HCT116 (cell line): ENCODE data around the gene ACACB. TPM values are rescaled to one million over a fixed set of nuclear protein-coding genes. Genes with fewer than 3 reads are reported as not detected.

Experiments used
- ATAC-seq: fragments of 200-7000 bp; cut with Tn5 transposase; 2 replicates; pipeline ENCODE4 v1.9.1; 2020; ENCODE audit warnings: mild to moderate bottlenecking, moderate library complexity
- BruUV-seq: library from RNA; stranded (reverse); fragments of 400-500 nt; replicated peaks from 2 replicates; lab custom pipeline; 2021; lab: Mats Ljungman, UMichigan
- CTCF ChIA-PET: fragments of 300-600 bp; sonication (Branson Sonifier 250); formaldehyde crosslinking; loops from one replicate; lab custom pipeline; 2021; ENCODE audit warnings: antibody characterized with exemption; lab: Charles Lee
- POLR2A ChIA-PET: fragments of 300-600, 350-600 bp; sonication (Branson Sonifier 250); formaldehyde crosslinking; loops from one replicate; lab custom pipeline; 2021; ENCODE audit warnings: antibody characterized with exemption; lab: Charles Lee
- RAD21 ChIA-PET, 2 experiments: fragments of 300-600 bp; sonication (Branson Sonifier 250); formaldehyde crosslinking; loops; one replicate each; lab custom pipeline; 2023; ENCODE audit warnings: low total read pairs in 2 of 2; ENCODE audit not compliant: uncharacterized antibody in 2 of 2, unreplicated experiment in 2 of 2, low non-redundant PET in 1 of 2; lab: Charles Lee
- DNase-seq: peaks from one replicate; pipeline ENCODE4 v3.0.0-alpha.2; 2010; ENCODE audit warnings: low read depth, low spot score
- H2AFZ ChIP-seq: fragments of 200-600 bp; shearing (Covaris generic), sonication (generic); 2 replicates; pipeline ENCODE4 v1.6.1; 2017; ENCODE audit warnings: low read depth, mixed run types, mixed read lengths, antibody characterized with exemption, low read length; ENCODE audit not compliant: poor library complexity, severe bottlenecking
- H3K27ac ChIP-seq: 2 replicates; pipeline ENCODE4 v1.5.1; 2012; ENCODE audit warnings: low read depth, low read length
- H3K27me3 ChIP-seq: fragments of 200-600 bp; sonication (generic); 2 replicates; pipeline ENCODE4 v1.6.1; 2016; ENCODE audit warnings: mixed run types, low read length, mixed read lengths; ENCODE audit not compliant: insufficient read depth
- H3K36me3 ChIP-seq, 2 experiments: fragments of 200-500 bp in 1 of 2; fragments of 200-600 bp in 1 of 2; sonication (Bioruptor generic) in 1 of 2; sonication (generic) in 1 of 2; 2 replicates each; pipeline versions ENCODE4 v1.5.1 to v1.6.1; 2014 to 2016; ENCODE audit warnings: low read length in 2 of 2, inconsistent platforms in 1 of 2, mixed read lengths in 1 of 2, mixed run types in 1 of 2; ENCODE audit not compliant: insufficient read depth in 2 of 2, control insufficient read depth in 1 of 2
- H3K4me1 ChIP-seq, 2 experiments: fragments of 200-600 bp in 1 of 2; sonication (generic) in 1 of 2; 2 replicates each; pipeline versions ENCODE4 v1.5.1 to v1.6.1; 2012 to 2017; ENCODE audit warnings: low read length in 2 of 2, inconsistent platforms in 1 of 2, mild to moderate bottlenecking in 1 of 2, mixed read lengths in 1 of 2, mixed run types in 1 of 2, moderate library complexity in 1 of 2; ENCODE audit not compliant: insufficient read depth in 2 of 2, control insufficient read depth in 1 of 2
- H3K4me2 ChIP-seq: fragments of 200-600 bp; sonication (generic); 2 replicates; pipeline ENCODE4 v1.6.1; 2017; ENCODE audit warnings: mixed run types, low read length, mixed read lengths
- H3K4me3 ChIP-seq, 2 experiments: fragments of 200-600 bp in 1 of 2; sonication (generic) in 1 of 2; replicated peaks in 1 of 2; 2 replicates each; pipeline ENCODE4 v1.5.1; 2011 to 2016; ENCODE audit warnings: low read length in 2 of 2, control low read depth in 1 of 2, low read depth in 1 of 2, mild to moderate bottlenecking in 1 of 2, mixed read lengths in 1 of 2, mixed run types in 1 of 2
- H3K79me2 ChIP-seq: fragments of 200-600 bp; sonication (generic); 2 replicates; pipeline ENCODE4 v1.6.1; 2017; ENCODE audit warnings: mild to moderate bottlenecking, mixed run types, low read length, moderate library complexity, mixed read lengths; ENCODE audit not compliant: insufficient read depth
- H3K9ac ChIP-seq: fragments of 200-600 bp; sonication (generic); 2 replicates; pipeline ENCODE4 v1.6.1; 2016; ENCODE audit warnings: low read length, mixed read lengths
- H3K9me2 ChIP-seq: fragments of 200-600 bp; sonication (generic), shearing (Covaris generic); 2 replicates; pipeline ENCODE4 v1.6.1; 2017; ENCODE audit warnings: mixed run types, mild to moderate bottlenecking, moderate library complexity; ENCODE audit not compliant: insufficient read depth
- H3K9me3 ChIP-seq, 2 experiments: fragments of 200-500 bp in 1 of 2; fragments of 200-600 bp in 1 of 2; sonication (Bioruptor generic) in 1 of 2; sonication (generic) in 1 of 2; 2 replicates each; pipeline ENCODE4 v1.6.1; 2014 to 2017; ENCODE audit warnings: low read length in 2 of 2, mixed read lengths in 2 of 2, inconsistent platforms in 1 of 2, low read depth in 1 of 2, mild to moderate bottlenecking in 1 of 2, mixed run types in 1 of 2, moderate library complexity in 1 of 2; ENCODE audit not compliant: control insufficient read depth in 1 of 2, insufficient read depth in 1 of 2
- H4K20me1 ChIP-seq: fragments of 200-600 bp; sonication (generic), shearing (Covaris generic); 2 replicates; pipeline ENCODE4 v1.6.1; 2017; ENCODE audit warnings: mixed run types, mild to moderate bottlenecking, moderate library complexity; ENCODE audit not compliant: insufficient read depth
- POLR2A ChIP-seq: IDR thresholded peaks from 2 replicates; pipeline ENCODE4 v1.7.0; 2011; ENCODE audit warnings: borderline replicate concordance; ENCODE audit not compliant: insufficient read depth, insufficient read length; ENCODE audit errors: extremely low read depth
- RAD21 ChIP-seq: IDR thresholded peaks from 2 replicates; pipeline ENCODE4 v1.6.1; 2012; ENCODE audit warnings: low read depth, mild to moderate bottlenecking
- SIN3A ChIP-seq: IDR thresholded peaks from 2 replicates; pipeline ENCODE4 v1.6.1; 2012; ENCODE audit warnings: low read depth
- SRF ChIP-seq: IDR thresholded peaks from 2 replicates; pipeline ENCODE4 v1.6.1; 2012; ENCODE audit warnings: low read depth
- YY1 ChIP-seq: IDR thresholded peaks from 2 replicates; pipeline ENCODE4 v1.6.1; 2011; ENCODE audit warnings: low read length, low read depth, moderate library complexity, mild to moderate bottlenecking; ENCODE audit not compliant: insufficient replicate concordance; ENCODE audit errors: extremely low read depth
- ZBTB33 ChIP-seq: IDR thresholded peaks from 2 replicates; pipeline ENCODE4 v1.6.1; 2011; ENCODE audit warnings: mild to moderate bottlenecking, low read length, moderate library complexity; ENCODE audit not compliant: insufficient replicate concordance; ENCODE audit errors: extremely low read depth
- intact Hi-C: fragments of 100-400 bp; cut with micrococcal nuclease; formaldehyde crosslinking; loops from 2 replicates; pipeline ENCODE4 v1.10.0; 2022
- total RNA-seq: library from RNA; stranded (reverse); gene quantifications from one replicate; pipeline ENCODE4 v1.2.1, GENCODE V29; 2021; ENCODE audit not compliant: unreplicated experiment
- TF ChIP-seq, protein P1 (sequence below), 3 experiments: fragments of 200-600 bp in 1 of 3; sonication (generic) in 1 of 3; IDR thresholded peaks in 2 of 3; conservative IDR thresholded peaks in 1 of 3; 2 replicates each; pipeline ENCODE4 v1.5.1; 2012 to 2017; ENCODE audit warnings: low read depth in 2 of 3, low read length in 2 of 3, antibody characterized with exemption in 1 of 3, borderline replicate concordance in 1 of 3, control low read depth in 1 of 3, mild to moderate bottlenecking in 1 of 3, mixed read lengths in 1 of 3, mixed run types in 1 of 3, moderate library complexity in 1 of 3; ENCODE audit not compliant: insufficient read depth in 1 of 3

The ACACB gene
- total RNA-seq, 1 experiment from 2014 or later, result 11.1 TPM

GRCh38 chr12:109162551-109162950 lies 46.2 kb downstream of the ACACB start:
- Histone ChIP-seq H3K79me2 (no peaks in the 10 kb centered on the region), H3K9me2 (no peaks in the 10 kb centered on the region), H4K20me1 (no peaks in the 10 kb centered on the region), H3K9me3 (no peaks in the 10 kb centered on the region), H3K4me1 (no peaks in the 10 kb centered on the region), H3K27me3 (no peaks in the 10 kb centered on the region), H3K27ac (no peak overlapping the region), H3K4me3 (no peak overlapping the region), H3K36me3 (no peaks in the 10 kb centered on the region), H2AFZ (no peak overlapping the region), H3K4me2 (no peak overlapping the region), H3K9ac (no peak overlapping the region)
- ChIA-PET POLR2A (no interaction called here), RAD21 (no interaction called here), CTCF (no interaction called here)
- intact Hi-C loops, result no loop called here
- no peak for DNase-seq
- no TSS peak for BruUV-seq
- no peak for ATAC-seq
- TF ChIP-seq RAD21 (no peak), SIN3A (no peak), YY1 (no peak), ZBTB33 (no peak), POLR2A (no peak), SRF (no peak)
- TF ChIP-seq, protein P1, sequence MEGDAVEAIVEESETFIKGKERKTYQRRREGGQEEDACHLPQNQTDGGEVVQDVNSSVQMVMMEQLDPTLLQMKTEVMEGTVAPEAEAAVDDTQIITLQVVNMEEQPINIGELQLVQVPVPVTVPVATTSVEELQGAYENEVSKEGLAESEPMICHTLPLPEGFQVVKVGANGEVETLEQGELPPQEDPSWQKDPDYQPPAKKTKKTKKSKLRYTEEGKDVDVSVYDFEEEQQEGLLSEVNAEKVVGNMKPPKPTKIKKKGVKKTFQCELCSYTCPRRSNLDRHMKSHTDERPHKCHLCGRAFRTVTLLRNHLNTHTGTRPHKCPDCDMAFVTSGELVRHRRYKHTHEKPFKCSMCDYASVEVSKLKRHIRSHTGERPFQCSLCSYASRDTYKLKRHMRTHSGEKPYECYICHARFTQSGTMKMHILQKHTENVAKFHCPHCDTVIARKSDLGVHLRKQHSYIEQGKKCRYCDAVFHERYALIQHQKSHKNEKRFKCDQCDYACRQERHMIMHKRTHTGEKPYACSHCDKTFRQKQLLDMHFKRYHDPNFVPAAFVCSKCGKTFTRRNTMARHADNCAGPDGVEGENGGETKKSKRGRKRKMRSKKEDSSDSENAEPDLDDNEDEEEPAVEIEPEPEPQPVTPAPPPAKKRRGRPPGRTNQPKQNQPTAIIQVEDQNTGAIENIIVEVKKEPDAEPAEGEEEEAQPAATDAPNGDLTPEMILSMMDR (IDR thresholded peaks at IDR 0.05 in 2 of 3, conservative IDR thresholded peaks at IDR 0.05 in 1 of 3; ENCODE audit: borderline replicate concordance in 1 of 3, insufficient read depth in 1 of 3, low read depth in 2 of 3, low read length in 2 of 3), result no peak
